Measurements from ENCODE around the gene PGF. TPM values are rescaled to one million over a fixed set of nuclear protein-coding genes. Genes with fewer than 3 reads are reported as not detected.

The PGF gene
- polyA plus RNA-seq, 1 donor (not counting 4 experiments of a cell fraction or from before 2014, with no cell fraction given): 16.5 TPM

GRCh38 chr14:74904635-74905503, 50.5 kb downstream of the PGF start:
- no peak overlapping the region for H3K27ac ChIP-seq (ENCODE audit: control insufficient read depth, insufficient read depth, low read length)
- no peak overlapping the region for H2AFZ ChIP-seq (ENCODE audit: control insufficient read depth, low read length)

GRCh38 chr14:74902941-74903705, 52.3 kb downstream of the PGF start:
- FAIRE-seq: no peak

More at GRCh38 chr14:74904635-74905503, 50.5 kb downstream of the PGF start:
- no peaks in the 10 kb centered on the region for H4K20me1 ChIP-seq (ENCODE audit: control insufficient read depth, extremely low read depth, insufficient read depth, low read length)
- no peak for FAIRE-seq
- no peaks in the 10 kb centered on the region for H3K4me1 ChIP-seq (ENCODE audit: control insufficient read depth, extremely low read depth, insufficient read depth, low read length)
- H3K9ac ChIP-seq (ENCODE audit: control insufficient read depth, extremely low read depth, insufficient read depth, low read length): no peak overlapping the region
- H3K79me2 ChIP-seq (ENCODE audit: control insufficient read depth, insufficient read depth, low read length): no peaks in the 10 kb centered on the region
- no peak for DNase-seq (ENCODE audit: low read depth, low spot score)
- no peak for TF ChIP-seq CTCF (optimal IDR thresholded peaks at IDR 0.05 in 1 of 3, IDR thresholded peaks at IDR 0.05 in 1 of 3, conservative IDR thresholded peaks at IDR 0.05 in 1 of 3; ENCODE audit: extremely low read depth in 1 of 3, insufficient read depth in 2 of 3, low read length in 3 of 3)
- TF ChIP-seq EZH2 (IDR thresholded peaks at IDR 0.05; ENCODE audit: low read length): no peak
- H3K4me3 ChIP-seq (ENCODE audit: control insufficient read depth in 2 of 3, extremely low read depth in 1 of 3, insufficient read depth in 2 of 3, low read depth in 1 of 3, low read length in 3 of 3): no peak overlapping the region
- H3K36me3 ChIP-seq (ENCODE audit: control insufficient read depth in 2 of 2, extremely low read depth in 1 of 2, insufficient read depth in 2 of 2, low read length in 2 of 2): peaks cover 18 to 48% of the 10 kb centered on the region in 2 experiments
- no peaks in the 10 kb centered on the region for H3K9me3 ChIP-seq (ENCODE audit: control insufficient read depth, low read depth, low read length)
- dilution Hi-C loops (cut with MboI; ENCODE audit: extremely low pct_ligation_motif_present, low sequenced_read_pairs): no loop called here
- no peaks in the 10 kb centered on the region for H3K27me3 ChIP-seq (ENCODE audit: control insufficient read depth, extremely low read depth, insufficient read depth, low read length)
- H3K4me2 ChIP-seq (ENCODE audit: control insufficient read depth, extremely low read depth, insufficient read depth, low read depth, low read length): no peak overlapping the region
- no peaks in the 10 kb centered on the region for H3K9me1 ChIP-seq (ENCODE audit: control insufficient read depth, extremely low read depth, insufficient read depth, low read length)

More at GRCh38 chr14:74902941-74903705, 52.3 kb downstream of the PGF start:
- H3K9me1 ChIP-seq (ENCODE audit: control insufficient read depth, extremely low read depth, insufficient read depth, low read length): no peaks in the 10 kb centered on the region
- H3K79me2 ChIP-seq (ENCODE audit: control insufficient read depth, insufficient read depth, low read length): no peaks in the 10 kb centered on the region
- H3K4me1 ChIP-seq (ENCODE audit: control insufficient read depth, extremely low read depth, insufficient read depth, low read length): no peaks in the 10 kb centered on the region
- peaks cover 32 to 63% of the 10 kb centered on the region in 2 experiments for H3K36me3 ChIP-seq (ENCODE audit: control insufficient read depth in 2 of 2, extremely low read depth in 1 of 2, insufficient read depth in 2 of 2, low read length in 2 of 2)
- DNase-seq (ENCODE audit: low read depth, low spot score): no peak
- no peak for TF ChIP-seq EZH2 (IDR thresholded peaks at IDR 0.05; ENCODE audit: low read length)
- no peak for TF ChIP-seq CTCF (optimal IDR thresholded peaks at IDR 0.05 in 1 of 3, IDR thresholded peaks at IDR 0.05 in 1 of 3, conservative IDR thresholded peaks at IDR 0.05 in 1 of 3; ENCODE audit: extremely low read depth in 1 of 3, insufficient read depth in 2 of 3, low read length in 3 of 3)
- no peak overlapping the region for H3K4me3 ChIP-seq (ENCODE audit: control insufficient read depth in 2 of 3, extremely low read depth in 1 of 3, insufficient read depth in 2 of 3, low read depth in 1 of 3, low read length in 3 of 3)
- H3K4me2 ChIP-seq (ENCODE audit: control insufficient read depth, extremely low read depth, insufficient read depth, low read depth, low read length): no peak overlapping the region
- H4K20me1 ChIP-seq (ENCODE audit: control insufficient read depth, extremely low read depth, insufficient read depth, low read length): no peaks in the 10 kb centered on the region
- no peak overlapping the region for H2AFZ ChIP-seq (ENCODE audit: control insufficient read depth, low read length)
- no peaks in the 10 kb centered on the region for H3K27me3 ChIP-seq (ENCODE audit: control insufficient read depth, extremely low read depth, insufficient read depth, low read length)
- dilution Hi-C loops (cut with MboI; ENCODE audit: extremely low pct_ligation_motif_present, low sequenced_read_pairs): no loop called here
- H3K9ac ChIP-seq (ENCODE audit: control insufficient read depth, extremely low read depth, insufficient read depth, low read length): no peak overlapping the region
- no peaks in the 10 kb centered on the region for H3K9me3 ChIP-seq (ENCODE audit: control insufficient read depth, low read depth, low read length)
- no peak overlapping the region for H3K27ac ChIP-seq (ENCODE audit: control insufficient read depth, insufficient read depth, low read length)

Measured in keratinocyte (primary cell).